Kidney (tissue), 14 donors: ENCODE results near the gene ALX3. TPM values are rescaled to one million over a fixed set of nuclear protein-coding genes. Genes with fewer than 3 reads are reported as not detected.
A peak's percentile ranks its signal among the peaks of the same experiment; 100 is the strongest.

ENCODE experiments used
- DNase-seq, 5 donors: peaks; one replicate each; pipeline ENCODE4 v3.0.0-alpha.2; 2013 to 2020
- FAIRE-seq: peaks from 2 replicates; lab custom pipeline; 2012; peaks lifted over from hg19 to GRCh38; lab: Jason Lieb, UNC
- H3K27ac ChIP-seq, 2 donors: one replicate each; pipeline ENCODE4 v1.7.0; 2013; ENCODE audit warnings: low read depth in 2 of 2, low read length in 2 of 2, inconsistent platforms in 1 of 2
- H3K27me3 ChIP-seq: one replicate; pipeline ENCODE4 v1.7.1; 2013; ENCODE audit warnings: low read length, inconsistent platforms; ENCODE audit not compliant: control insufficient read depth, insufficient read depth
- H3K36me3 ChIP-seq, 3 donors: one replicate each; pipeline versions ENCODE4 v1.7.0 to v1.7.1; 2013; ENCODE audit warnings: low read length in 3 of 3, control low read depth in 1 of 3, inconsistent platforms in 1 of 3; ENCODE audit not compliant: insufficient read depth in 3 of 3, control insufficient read depth in 2 of 3
- H3K4me1 ChIP-seq, 3 donors: one replicate each; pipeline versions ENCODE4 v1.7.0 to v1.7.1; 2013; ENCODE audit warnings: low read length in 3 of 3, inconsistent platforms in 1 of 3, low read depth in 1 of 3; ENCODE audit not compliant: control insufficient read depth in 2 of 3, insufficient read depth in 2 of 3
- H3K4me3 ChIP-seq, 3 donors: one replicate each; pipeline versions ENCODE4 v1.7.0 to v1.8.1; 2013; ENCODE audit warnings: low read length in 3 of 3, control low read depth in 1 of 3, inconsistent platforms in 1 of 3
- H3K9ac ChIP-seq, 3 donors: one replicate each; pipeline versions ENCODE4 v1.7.0 to v1.7.1; 2013; ENCODE audit warnings: low read length in 3 of 3, control low read depth in 1 of 3, inconsistent platforms in 1 of 3
- H3K9me3 ChIP-seq, 3 donors: one replicate each; pipeline versions ENCODE4 v1.7.0 to v1.7.1; 2013; ENCODE audit warnings: low read length in 3 of 3, control low read depth in 1 of 3, inconsistent platforms in 1 of 3; ENCODE audit not compliant: control insufficient read depth in 2 of 3, insufficient read depth in 1 of 3
- intact Hi-C: fragments of 100-400 bp; cut with DNase I; formaldehyde crosslinking; loops from one replicate; pipeline ENCODE4 v1.11.1; 2022
- polyA plus RNA-seq: library from polyadenylated mRNA; stranded (reverse); fragments of 350-450 nt; fragmentation: Illumina TruSeq; extraction: RNeasy Lipid Tissue Mini Kit (QIAGEN cat#74804); gene quantifications from one replicate; pipeline ENCODE4 v1.2.3, GENCODE V29; 2014; ENCODE audit warnings: low read depth, low replicate concordance; ENCODE audit not compliant: insufficient read depth
- total RNA-seq: library from RNA; stranded (reverse); fragmentation: NEBNext Ultra II Directional; extraction: Animal tissue kit (Norgen Biotek cat#: 25700); gene quantifications from one replicate; pipeline ENCODE4 v1.2.1, GENCODE V29; 2021
- TF ChIP-seq, protein P1 (sequence below): IDR thresholded peaks from 3 replicates; pipeline ENCODE4 v1.5.1; 2012; ENCODE audit warnings: mild to moderate bottlenecking, moderate library complexity, borderline replicate concordance; ENCODE audit not compliant: insufficient read depth; ENCODE audit errors: extremely low read depth
- donor health status: control.
- donor health status: control.
- donor health status: control.
- donor health status: control.
- donor health status: control.
- donor health status: DM: yes; HTN: yes; CAD: no.
- donor health status: Normal renal cell carcinoma (clear cell type).

The ALX3 gene
- total and polyA plus RNA-seq, 2 donors from 2014 or later = not detected

DNA sequence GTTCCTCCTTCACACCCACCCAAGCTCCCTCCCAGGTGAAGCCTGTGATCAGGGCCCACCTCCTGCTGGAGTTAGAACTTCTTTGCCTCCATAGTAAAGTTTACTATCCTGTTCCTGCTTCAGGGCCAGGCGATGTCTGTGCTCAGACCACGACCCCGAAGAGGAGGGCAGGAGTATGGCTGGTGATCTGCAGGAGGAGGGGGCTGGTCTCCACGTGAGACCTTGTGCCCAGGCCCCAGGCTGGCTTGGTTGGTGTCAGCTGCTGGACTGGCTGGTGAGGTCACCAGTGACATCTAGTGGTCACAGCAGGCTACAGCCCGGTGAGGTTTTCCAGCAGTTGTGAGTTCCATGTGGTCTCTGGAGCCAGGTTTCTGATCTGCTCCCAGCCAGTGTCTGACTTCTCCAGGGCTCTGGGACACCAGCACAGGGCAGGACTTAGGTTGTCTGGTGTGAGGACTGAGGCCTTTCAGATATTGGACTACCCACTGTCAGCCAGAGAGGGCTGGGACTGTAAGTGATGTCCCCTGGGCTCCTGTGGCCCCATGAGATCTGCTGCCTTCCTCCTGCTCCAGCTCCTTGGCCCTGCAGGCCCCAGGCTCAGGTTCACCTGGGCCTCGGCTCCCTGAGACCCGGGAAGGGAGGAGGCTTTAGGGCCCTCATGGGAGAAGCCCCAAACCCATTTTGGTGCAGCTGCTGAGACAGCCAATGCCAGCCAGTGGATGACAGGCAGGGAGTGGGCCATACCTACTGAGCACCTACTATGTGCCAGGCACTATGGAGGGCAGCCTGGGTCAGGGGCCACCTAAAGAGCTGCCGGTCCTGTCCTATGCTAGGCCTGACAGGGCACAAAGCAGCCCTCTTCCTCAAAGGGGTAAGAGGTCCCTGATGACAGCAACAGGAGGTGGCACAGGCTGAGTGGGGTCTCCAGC, 35.8 kb upstream of the ALX3 start:
- intact Hi-C loops = loop anchor here (10.0 kb wide), 1 partner anchor 51 kb away; no protein-coding TSS in a partner anchor
- no peak for FAIRE-seq

DNA sequence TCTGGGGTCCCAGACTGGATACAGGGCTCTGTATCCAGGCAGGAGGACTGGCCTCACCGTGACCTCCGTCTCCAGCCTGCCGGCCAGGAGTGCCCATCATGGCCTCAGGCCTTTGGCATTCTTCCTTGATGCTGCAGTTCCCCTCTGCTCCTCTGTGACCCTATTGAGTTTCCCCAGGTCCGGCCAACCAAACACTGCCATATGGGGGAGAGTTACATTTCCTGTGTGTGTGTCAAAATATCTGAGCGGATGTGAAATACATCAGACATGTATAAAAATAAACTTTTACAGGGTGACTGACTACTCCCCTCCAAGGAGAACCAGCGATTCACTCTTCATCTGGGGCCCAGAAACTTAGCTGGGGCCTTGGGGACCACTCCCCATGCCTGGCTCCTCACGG, 31.6 kb upstream of the ALX3 start:
- H3K9me3 ChIP-seq = no peaks in the 10 kb centered on the region
- H3K27ac ChIP-seq = no peak overlapping the region
- no peak overlapping the region for H3K4me3 ChIP-seq
- DNase-seq (no peak), FAIRE-seq (no peak)
- H3K36me3 ChIP-seq = no peaks in the 10 kb centered on the region
- no peak overlapping the region for H3K9ac ChIP-seq
- TF ChIP-seq, protein P1, sequence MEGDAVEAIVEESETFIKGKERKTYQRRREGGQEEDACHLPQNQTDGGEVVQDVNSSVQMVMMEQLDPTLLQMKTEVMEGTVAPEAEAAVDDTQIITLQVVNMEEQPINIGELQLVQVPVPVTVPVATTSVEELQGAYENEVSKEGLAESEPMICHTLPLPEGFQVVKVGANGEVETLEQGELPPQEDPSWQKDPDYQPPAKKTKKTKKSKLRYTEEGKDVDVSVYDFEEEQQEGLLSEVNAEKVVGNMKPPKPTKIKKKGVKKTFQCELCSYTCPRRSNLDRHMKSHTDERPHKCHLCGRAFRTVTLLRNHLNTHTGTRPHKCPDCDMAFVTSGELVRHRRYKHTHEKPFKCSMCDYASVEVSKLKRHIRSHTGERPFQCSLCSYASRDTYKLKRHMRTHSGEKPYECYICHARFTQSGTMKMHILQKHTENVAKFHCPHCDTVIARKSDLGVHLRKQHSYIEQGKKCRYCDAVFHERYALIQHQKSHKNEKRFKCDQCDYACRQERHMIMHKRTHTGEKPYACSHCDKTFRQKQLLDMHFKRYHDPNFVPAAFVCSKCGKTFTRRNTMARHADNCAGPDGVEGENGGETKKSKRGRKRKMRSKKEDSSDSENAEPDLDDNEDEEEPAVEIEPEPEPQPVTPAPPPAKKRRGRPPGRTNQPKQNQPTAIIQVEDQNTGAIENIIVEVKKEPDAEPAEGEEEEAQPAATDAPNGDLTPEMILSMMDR = no peak
- intact Hi-C loops = loop anchor here (10.0 kb wide), 1 partner anchor 47 kb away; no protein-coding TSS in a partner anchor
- no peaks in the 10 kb centered on the region for H3K27me3 ChIP-seq
- no peaks in the 10 kb centered on the region for H3K4me1 ChIP-seq

More for the DNA sequence above, 35.8 kb upstream of the ALX3 start:
- peaks cover 3% of the 10 kb centered on the region for H3K27me3 ChIP-seq
- TF ChIP-seq, protein P1 = peak; percentile 93
- DNase-seq = peak; percentile 79 to 85 (median 83)
- H3K9ac ChIP-seq = no peak overlapping the region
- H3K27ac ChIP-seq = no peak overlapping the region
- no peaks in the 10 kb centered on the region for H3K36me3 ChIP-seq
- no peak overlapping the region for H3K4me3 ChIP-seq
- H3K4me1 ChIP-seq = no peaks in the 10 kb centered on the region
- H3K9me3 ChIP-seq = no peaks in the 10 kb centered on the region

DNA sequence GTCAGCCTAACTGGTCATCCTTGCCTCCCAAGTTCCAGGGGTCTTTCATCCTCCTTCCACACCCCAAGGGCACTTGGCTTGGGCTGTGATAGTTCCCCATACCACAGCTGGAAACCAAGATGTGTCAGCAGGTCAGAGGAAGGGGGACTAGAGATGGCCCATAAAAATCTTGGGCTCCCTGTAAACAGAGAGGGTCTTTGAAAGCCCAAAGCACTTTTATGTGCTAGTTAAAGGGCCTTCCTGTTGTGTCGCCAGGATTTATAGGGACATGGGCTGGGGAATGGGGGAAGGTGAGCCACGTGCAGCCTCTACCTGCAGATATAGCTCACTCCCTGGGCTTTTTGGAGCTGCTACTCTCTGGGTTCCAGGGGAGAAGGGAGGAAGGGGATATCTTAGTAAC, 29.9 kb upstream of the ALX3 start:
- Histone ChIP-seq H3K36me3 (no peaks in the 10 kb centered on the region), H3K9ac (no peak overlapping the region), H3K9me3 (no peaks in the 10 kb centered on the region), H3K4me3 (no peak overlapping the region), H3K4me1 (no peaks in the 10 kb centered on the region), H3K27ac (no peak overlapping the region), H3K27me3 (no peaks in the 10 kb centered on the region)
- FAIRE-seq = no peak
- no peak for DNase-seq
- intact Hi-C loops = loop anchor here (10.0 kb wide), 1 partner anchor 46 kb away; no protein-coding TSS in a partner anchor
- TF ChIP-seq, protein P1 = no peak
